Vagina (tissue), 2 donors: ENCODE measurements around the gene EGFLAM. TPM values are rescaled to one million over a fixed set of nuclear protein-coding genes. Genes with fewer than 3 reads are reported as not detected.

Source experiments
- DNase-seq, 2 donors: peaks; one replicate each; pipeline ENCODE4 v3.0.0-alpha.2; 2017; ENCODE audit errors: extremely low spot score in 2 of 2
- H3K27ac ChIP-seq: fragments of 200-600 bp; sonication (generic); one replicate; pipeline ENCODE4 v1.5.1; 2019
- H3K27me3 ChIP-seq: fragments of 200-600 bp; sonication (generic); one replicate; pipeline ENCODE4 v1.5.1; 2019
- H3K36me3 ChIP-seq, 2 donors: fragments of 200-600 bp; sonication (generic); one replicate each; pipeline ENCODE4 v1.5.1; 2017 to 2019
- H3K4me1 ChIP-seq: fragments of 200-600 bp; sonication (generic); one replicate; pipeline ENCODE4 v1.5.1; 2019
- H3K4me3 ChIP-seq, 2 donors: fragments of 200-600 bp; sonication (generic); 1 replicate in 1 of 2; 2 replicates in 1 of 2; pipeline ENCODE4 v1.5.1; 2016 to 2019
- H3K9me3 ChIP-seq: fragments of 200-600 bp; sonication (generic); one replicate; pipeline ENCODE4 v1.5.1; 2019
- POLR2A ChIP-seq, 2 donors: fragments of 450-650 bp; IDR thresholded peaks; one replicate each; pipeline ENCODE4 v1.6.1; 2017; ENCODE audit warnings: antibody characterized with exemption in 2 of 2, mild to moderate bottlenecking in 2 of 2, moderate library complexity in 2 of 2
- POLR2AphosphoS5 ChIP-seq, 2 donors: sonication (generic); formaldehyde crosslinking; IDR thresholded peaks; one replicate each; pipeline ENCODE4 v1.9.0; 2017; ENCODE audit warnings: antibody characterized with exemption in 2 of 2, mild to moderate bottlenecking in 2 of 2, low read depth in 1 of 2; ENCODE audit not compliant: insufficient read depth in 1 of 2
- intact Hi-C: fragments of 100-400 bp; cut with DNase I; formaldehyde crosslinking; loops from one replicate; pipeline ENCODE4 v1.15.1; 2023
- total RNA-seq: library from RNA; depleted of rRNA; stranded (reverse); fragments of >200 nt; gene quantifications from one replicate; pipeline ENCODE4 v1.2.3, GENCODE V29; 2016
- TF ChIP-seq, protein P1 (sequence below), 3 experiments: fragments of 450-650 bp in 2 of 3; fragments of 200-600 bp in 1 of 3; sonication (generic) in 1 of 3; IDR thresholded peaks; one replicate each; pipeline ENCODE4 v1.5.1; 2017 to 2019; ENCODE audit warnings: antibody characterized with exemption in 3 of 3, mild to moderate bottlenecking in 2 of 3, moderate library complexity in 2 of 3

The EGFLAM gene
- total RNA-seq, 1 donor from 2014 or later: 15.2 TPM

GRCh38 chr5:38468202-38468673 lies 209.9 kb downstream of the EGFLAM start:
- Histone ChIP-seq H3K9me3 (no peaks in the 10 kb centered on the region), H3K27ac (peak overlapping the region; percentile 82), H3K27me3 (no peaks in the 10 kb centered on the region), H3K4me1 (peaks cover 65% of the 10 kb centered on the region), H3K36me3 (no peaks in the 10 kb centered on the region), H3K4me3 (peak overlapping the region in 1 of 2 donors; percentile 12)
- no peak for DNase-seq
- intact Hi-C loops: loop anchor here (5.0 kb wide), 1 partner anchor 334 kb away; no protein-coding TSS in a partner anchor
- TF ChIP-seq, protein P1, sequence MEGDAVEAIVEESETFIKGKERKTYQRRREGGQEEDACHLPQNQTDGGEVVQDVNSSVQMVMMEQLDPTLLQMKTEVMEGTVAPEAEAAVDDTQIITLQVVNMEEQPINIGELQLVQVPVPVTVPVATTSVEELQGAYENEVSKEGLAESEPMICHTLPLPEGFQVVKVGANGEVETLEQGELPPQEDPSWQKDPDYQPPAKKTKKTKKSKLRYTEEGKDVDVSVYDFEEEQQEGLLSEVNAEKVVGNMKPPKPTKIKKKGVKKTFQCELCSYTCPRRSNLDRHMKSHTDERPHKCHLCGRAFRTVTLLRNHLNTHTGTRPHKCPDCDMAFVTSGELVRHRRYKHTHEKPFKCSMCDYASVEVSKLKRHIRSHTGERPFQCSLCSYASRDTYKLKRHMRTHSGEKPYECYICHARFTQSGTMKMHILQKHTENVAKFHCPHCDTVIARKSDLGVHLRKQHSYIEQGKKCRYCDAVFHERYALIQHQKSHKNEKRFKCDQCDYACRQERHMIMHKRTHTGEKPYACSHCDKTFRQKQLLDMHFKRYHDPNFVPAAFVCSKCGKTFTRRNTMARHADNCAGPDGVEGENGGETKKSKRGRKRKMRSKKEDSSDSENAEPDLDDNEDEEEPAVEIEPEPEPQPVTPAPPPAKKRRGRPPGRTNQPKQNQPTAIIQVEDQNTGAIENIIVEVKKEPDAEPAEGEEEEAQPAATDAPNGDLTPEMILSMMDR (IDR thresholded peaks at IDR 0.05): no peak
- no peak for TF ChIP-seq POLR2A (IDR thresholded peaks at IDR 0.05)
- no peak for TF ChIP-seq POLR2AphosphoS5 (IDR thresholded peaks at IDR 0.05; ENCODE audit: insufficient read depth in 1 of 2, low read depth in 1 of 2)

GRCh38 chr5:38468978-38469706 lies 210.8 kb downstream of the EGFLAM start:
- intact Hi-C loops: loop anchor here (5.0 kb wide), 1 partner anchor 333 kb away; no protein-coding TSS in a partner anchor
- no peak for DNase-seq
- H3K27ac ChIP-seq: peak overlapping the region; percentile 82
- peaks cover 57% of the 10 kb centered on the region for H3K4me1 ChIP-seq
- peak overlapping the region in 1 of 2 donors; percentile 13 for H3K4me3 ChIP-seq
- H3K9me3 ChIP-seq: no peaks in the 10 kb centered on the region
- TF ChIP-seq POLR2A (IDR thresholded peaks at IDR 0.05): no peak
- peak in 1 of 2 donors; percentile 66 for TF ChIP-seq POLR2AphosphoS5 (IDR thresholded peaks at IDR 0.05; ENCODE audit: insufficient read depth in 1 of 2, low read depth in 1 of 2)
- TF ChIP-seq, protein P1 (IDR thresholded peaks at IDR 0.05): no peak
- H3K27me3 ChIP-seq: no peaks in the 10 kb centered on the region
- H3K36me3 ChIP-seq: no peaks in the 10 kb centered on the region

GRCh38 chr5:38469707-38470267 lies 211.4 kb downstream of the EGFLAM start:
- Histone ChIP-seq H3K36me3 (no peaks in the 10 kb centered on the region), H3K9me3 (no peaks in the 10 kb centered on the region), H3K27me3 (no peaks in the 10 kb centered on the region), H3K4me1 (peaks cover 50% of the 10 kb centered on the region), H3K4me3 (peak overlapping the region in 1 of 2 donors; percentile 13), H3K27ac (peak overlapping the region; percentile 82)
- TF ChIP-seq, protein P1 (IDR thresholded peaks at IDR 0.05): no peak
- DNase-seq: no peak
- intact Hi-C loops: loop anchor here (5.0 kb wide), 1 partner anchor 333 kb away; no protein-coding TSS in a partner anchor

DNA sequence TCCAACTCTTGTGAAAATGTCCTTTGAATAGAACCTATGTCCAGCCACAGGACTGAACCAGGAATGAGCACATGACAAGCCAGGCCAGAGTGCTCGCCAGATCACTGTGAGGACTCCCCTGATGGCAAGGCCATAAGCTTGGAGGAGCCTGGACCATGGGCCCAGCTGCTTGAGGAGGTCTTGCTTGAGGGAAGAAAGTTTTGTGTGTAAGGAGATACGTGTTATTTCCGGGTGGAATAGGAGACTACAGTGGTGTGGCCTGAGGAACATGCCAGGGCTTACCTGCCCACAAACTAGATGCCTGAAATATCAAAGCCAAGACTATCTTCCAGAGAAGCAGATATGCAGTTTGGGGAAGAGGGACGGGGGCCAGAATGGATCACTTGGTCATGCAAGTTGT lies 213.3 kb downstream of the EGFLAM start:
- Histone ChIP-seq H3K27me3 (no peaks in the 10 kb centered on the region), H3K4me3 (no peak overlapping the region), H3K27ac (no peak overlapping the region), H3K36me3 (no peaks in the 10 kb centered on the region), H3K9me3 (no peaks in the 10 kb centered on the region), H3K4me1 (peaks cover 31% of the 10 kb centered on the region)
- TF ChIP-seq, protein P1 (IDR thresholded peaks at IDR 0.05): no peak
- no peak for TF ChIP-seq POLR2A (IDR thresholded peaks at IDR 0.05)
- intact Hi-C loops: no loop called here
- DNase-seq: no peak

DNA sequence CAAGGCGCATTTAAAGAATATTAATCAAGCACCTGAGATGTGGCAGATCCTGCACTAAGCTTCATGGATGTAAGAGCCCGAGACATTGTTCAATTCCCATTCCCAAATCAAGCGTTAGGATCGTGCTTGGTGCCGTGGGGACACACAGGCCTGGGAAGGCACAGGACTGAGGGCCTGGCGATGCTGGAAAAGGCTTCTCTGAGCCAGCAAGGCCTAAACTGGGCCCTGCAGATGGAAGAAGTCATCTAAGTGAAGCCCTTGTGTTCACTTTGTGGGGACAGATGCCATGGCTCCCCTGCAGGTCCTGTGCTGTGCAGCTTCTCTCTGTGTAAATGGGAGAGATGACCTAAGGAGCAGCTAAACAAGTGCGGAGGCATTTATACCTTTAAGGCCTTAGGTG lies 214.2 kb downstream of the EGFLAM start:
- intact Hi-C loops: no loop called here
- TF ChIP-seq, protein P1 (IDR thresholded peaks at IDR 0.05): no peak
- no peak for TF ChIP-seq POLR2AphosphoS5 (IDR thresholded peaks at IDR 0.05; ENCODE audit: insufficient read depth in 1 of 2, low read depth in 1 of 2)
- no peak for TF ChIP-seq POLR2A (IDR thresholded peaks at IDR 0.05)
- Histone ChIP-seq H3K4me1 (peaks cover 25% of the 10 kb centered on the region), H3K27ac (no peak overlapping the region), H3K27me3 (no peaks in the 10 kb centered on the region), H3K36me3 (no peaks in the 10 kb centered on the region), H3K4me3 (no peak overlapping the region), H3K9me3 (no peaks in the 10 kb centered on the region)
- DNase-seq: no peak
